ENCODE measurements around the gene PFKP.

DNA sequence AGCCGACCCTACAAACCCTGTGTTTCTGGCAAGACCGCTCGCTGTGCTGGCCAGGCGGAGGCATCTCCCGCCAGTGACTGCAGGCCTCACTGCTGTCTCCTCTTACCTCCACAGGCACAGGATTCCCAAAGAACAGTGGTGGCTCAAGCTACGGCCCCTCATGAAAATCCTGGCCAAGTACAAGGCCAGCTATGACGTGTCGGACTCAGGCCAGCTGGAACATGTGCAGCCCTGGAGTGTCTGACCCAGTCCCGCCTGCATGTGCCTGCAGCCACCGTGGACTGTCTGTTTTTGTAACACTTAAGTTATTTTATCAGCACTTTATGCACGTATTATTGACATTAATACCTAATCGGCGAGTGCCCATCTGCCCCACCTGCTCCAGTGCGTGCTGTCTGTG is 69.0 kb downstream of the PFKP start:
- TF ChIP-seq, protein P1, sequence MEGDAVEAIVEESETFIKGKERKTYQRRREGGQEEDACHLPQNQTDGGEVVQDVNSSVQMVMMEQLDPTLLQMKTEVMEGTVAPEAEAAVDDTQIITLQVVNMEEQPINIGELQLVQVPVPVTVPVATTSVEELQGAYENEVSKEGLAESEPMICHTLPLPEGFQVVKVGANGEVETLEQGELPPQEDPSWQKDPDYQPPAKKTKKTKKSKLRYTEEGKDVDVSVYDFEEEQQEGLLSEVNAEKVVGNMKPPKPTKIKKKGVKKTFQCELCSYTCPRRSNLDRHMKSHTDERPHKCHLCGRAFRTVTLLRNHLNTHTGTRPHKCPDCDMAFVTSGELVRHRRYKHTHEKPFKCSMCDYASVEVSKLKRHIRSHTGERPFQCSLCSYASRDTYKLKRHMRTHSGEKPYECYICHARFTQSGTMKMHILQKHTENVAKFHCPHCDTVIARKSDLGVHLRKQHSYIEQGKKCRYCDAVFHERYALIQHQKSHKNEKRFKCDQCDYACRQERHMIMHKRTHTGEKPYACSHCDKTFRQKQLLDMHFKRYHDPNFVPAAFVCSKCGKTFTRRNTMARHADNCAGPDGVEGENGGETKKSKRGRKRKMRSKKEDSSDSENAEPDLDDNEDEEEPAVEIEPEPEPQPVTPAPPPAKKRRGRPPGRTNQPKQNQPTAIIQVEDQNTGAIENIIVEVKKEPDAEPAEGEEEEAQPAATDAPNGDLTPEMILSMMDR (IDR thresholded peaks at IDR 0.05), result no peak
- TF ChIP-seq POLR2A (IDR thresholded peaks at IDR 0.05) (no peak), EP300 (IDR thresholded peaks at IDR 0.05; ENCODE audit: low read depth) (no peak)
